K562 (cell line): ENCODE results near the gene ITGAL. TPM values are rescaled to one million over a fixed set of nuclear protein-coding genes. Genes with fewer than 3 reads are reported as not detected.

Experiments used
- CREB1 ChIP-seq, 2 experiments: sonication (generic) in 1 of 2; formaldehyde crosslinking in 1 of 2; IDR thresholded peaks; 2 replicates each; pipeline versions ENCODE4 v1.6.1 to v1.8.0; 2012 to 2022; ENCODE audit warnings: inconsistent platforms in 1 of 2, mild to moderate bottlenecking in 1 of 2, missing genetic modification reagents in 1 of 2, moderate library complexity in 1 of 2
- DIDO1 ChIP-seq: fragments of 450-650 bp; IDR thresholded peaks from 2 replicates; pipeline ENCODE4 v1.6.1; 2016; ENCODE audit warnings: low read depth, missing biosample characterization, missing genetic modification characterization
- JUND ChIP-seq, 2 experiments: IDR thresholded peaks; 2 replicates in 1 of 2; 3 replicates in 1 of 2; pipeline ENCODE4 v1.6.1; 2011; ENCODE audit warnings: borderline replicate concordance in 2 of 2, low read depth in 2 of 2, low read length in 2 of 2, improper control_type of control experiment in 1 of 2, missing biosample characterization in 1 of 2, missing genetic modification characterization in 1 of 2, missing genetic modification reagents in 1 of 2
- KLF10 ChIP-seq: fragments of 250-450 bp; sonication (Bioruptor Pico); IDR thresholded peaks from 2 replicates; pipeline ENCODE4 v1.6.1; 2021; ENCODE audit warnings: matching md5 sums
- POLR2G ChIP-seq: fragments of 200-400 bp; formaldehyde crosslinking; IDR thresholded peaks from 2 replicates; pipeline ENCODE4 v1.6.1; 2017; ENCODE audit warnings: low read depth, mild to moderate bottlenecking, antibody characterized with exemption, low read length, moderate library complexity
- PPARD ChIP-seq: fragments of 250-450 bp; sonication (Bioruptor Pico); IDR thresholded peaks from 2 replicates; pipeline ENCODE4 v1.8.0; 2022; ENCODE audit warnings: inconsistent platforms, mild to moderate bottlenecking, moderate library complexity
- RBM15 ChIP-seq: fragments of 200-400 bp; formaldehyde crosslinking; IDR thresholded peaks from 2 replicates; pipeline ENCODE4 v1.6.1; 2018; ENCODE audit warnings: mild to moderate bottlenecking, low read length, moderate library complexity; ENCODE audit not compliant: insufficient read depth
- RBM39 ChIP-seq: fragments of 200-400 bp; formaldehyde crosslinking; optimal IDR thresholded peaks from 2 replicates; pipeline ENCODE3; 2018; ENCODE audit warnings: low read depth, low read length
- RUNX1 ChIP-seq: sonication (generic); IDR thresholded peaks from 2 replicates; pipeline ENCODE4 v1.6.1; 2016; ENCODE audit warnings: antibody characterized with exemption, low read depth
- SNRNP70 ChIP-seq: fragments of 200-400 bp; formaldehyde crosslinking; optimal IDR thresholded peaks from 2 replicates; pipeline ENCODE3; 2017; ENCODE audit warnings: low read depth, low read length
- U2AF2 ChIP-seq: fragments of 200-400 bp; formaldehyde crosslinking; optimal IDR thresholded peaks from 2 replicates; pipeline ENCODE3; 2017; ENCODE audit warnings: low read depth, mild to moderate bottlenecking, low read length
- ZC3H8 ChIP-seq: fragments of 450-650 bp; IDR thresholded peaks from 2 replicates; pipeline ENCODE4 v1.6.1; 2017
- ZFPM2 ChIP-seq: fragments of 250-450 bp; sonication (Bioruptor Pico); IDR thresholded peaks from 2 replicates; pipeline ENCODE4 v1.5.1; 2022; ENCODE audit warnings: mild to moderate bottlenecking
- ZNF217 ChIP-seq: sonication (generic); formaldehyde crosslinking; IDR thresholded peaks from 2 replicates; pipeline ENCODE4 v1.8.0; 2022; ENCODE audit warnings: mild to moderate bottlenecking, missing genetic modification reagents
- ZNF766 ChIP-seq: fragments of 200-800 bp; sonication (Bioruptor generic); conservative IDR thresholded peaks from 2 replicates; pipeline ENCODE4 v1.6.1; 2016; ENCODE audit warnings: missing genetic modification characterization, missing compliant biosample characterization
- polyA plus RNA-seq, 8 experiments: library from polyadenylated mRNA; depleted of rRNA in 4 of 8; stranded (reverse) in 5 of 8; unstranded in 3 of 8; fragments of >200 nt; fragmentation: Nextera tagmentation in 2 of 8; fragmentation: Illumina TruSeq in 1 of 8; extraction: Ambion mirVana in 2 of 8; extraction: Trizol in 1 of 8; gene quantifications; 2 replicates each; pipeline versions ENCODE4 v1.2.1 to v1.2.3, GENCODE V29; 2011 to 2014; ENCODE audit warnings: inconsistent platforms in 1 of 8, missing spikeins in 1 of 8
- total RNA-seq, 7 experiments: library from RNA; depleted of rRNA in 6 of 7; stranded (reverse); fragments of >200 nt in 6 of 7; fragmentation: Illumina TruSeq in 2 of 7; extraction: Trizol in 2 of 7; gene quantifications; 2 replicates each; pipeline versions ENCODE4 v1.2.1 to v1.2.3, GENCODE V29; 2011 to 2021; ENCODE audit warnings: low replicate concordance in 1 of 7
- TF ChIP-seq, protein P1 (sequence below): fragments of 450-650 bp; IDR thresholded peaks from 2 replicates; pipeline ENCODE4 v1.6.1; 2016; ENCODE audit warnings: mild to moderate bottlenecking
- TF ChIP-seq, protein P2 (sequence below): fragments of 250-450 bp; sonication (Bioruptor Pico); IDR thresholded peaks from 2 replicates; pipeline ENCODE4 v1.4.0; 2020; ENCODE audit warnings: mild to moderate bottlenecking, moderate library complexity
- TF ChIP-seq, protein P3 (sequence below): fragments of 250-450 bp; sonication (Bioruptor Pico); IDR thresholded peaks from 2 replicates; pipeline ENCODE4 v1.8.0; 2021; ENCODE audit warnings: borderline replicate concordance, mild to moderate bottlenecking, moderate library complexity; ENCODE audit not compliant: poor library complexity, severe bottlenecking
- TF ChIP-seq, protein P4 (sequence below), 3 experiments: fragments of 200-800 bp in 1 of 3; sonication (Bioruptor generic) in 1 of 3; sonication (generic) in 1 of 3; formaldehyde crosslinking in 1 of 3; IDR thresholded peaks; 2 replicates each; pipeline versions ENCODE4 v1.6.1 to v1.8.0; 2016 to 2022; ENCODE audit warnings: mild to moderate bottlenecking in 2 of 3, missing compliant biosample characterization in 2 of 3, missing genetic modification characterization in 2 of 3, missing genetic modification reagents in 1 of 3

The ITGAL gene
- total and polyA plus RNA-seq, 9 of the 15 experiments (the other 6 are each of a cell fraction or from before 2014, with no cell fraction given), result 0.01 to 0.53 TPM; not detected in 7

DNA sequence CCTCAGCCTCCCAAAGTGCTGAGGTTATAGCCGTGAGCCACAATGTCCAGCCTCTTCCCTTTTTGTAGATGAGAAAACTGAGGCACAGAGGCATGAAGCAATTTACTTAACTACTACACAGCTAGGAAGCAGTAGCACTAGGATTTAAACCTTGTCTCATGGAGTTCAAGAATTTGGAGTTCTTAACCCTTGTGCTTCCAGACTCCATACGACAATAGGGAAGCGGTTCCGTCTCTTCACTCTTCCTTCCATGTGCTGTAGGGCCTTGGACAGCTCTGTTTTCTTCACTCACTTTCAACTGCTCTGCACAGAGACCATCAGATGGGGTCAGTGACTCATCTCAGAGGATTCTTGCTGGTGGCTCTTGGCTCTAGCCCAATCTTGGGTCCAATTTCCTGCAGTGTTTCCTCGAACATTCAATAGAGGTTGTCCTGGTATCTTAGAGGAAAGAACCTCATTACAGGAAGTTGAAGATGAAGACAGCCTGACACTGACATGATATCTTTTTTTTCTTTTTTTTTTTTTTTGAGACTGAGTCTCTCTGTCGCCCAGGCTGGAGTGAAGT lies 19.3 kb downstream of the ITGAL start (continued):
- TF ChIP-seq ZNF766 (CRISPR knock-in tag), result peak; percentile 87
- no peak for TF ChIP-seq POLR2G
- no peak for TF ChIP-seq ZC3H8
- no peak for TF ChIP-seq DIDO1 (tag)
- TF ChIP-seq RUNX1, result no peak
- no peak for TF ChIP-seq KLF10 (CRISPR knock-in tag)
- TF ChIP-seq JUND (IDR thresholded peaks at IDR 0.05; ENCODE audit: borderline replicate concordance, low read depth, low read length), result peak; percentile 96
- peak; percentile 94; the same call in 2 of the 3 replicates for TF ChIP-seq JUND (tag; IDR thresholded peaks at IDR 0.05; ENCODE audit: borderline replicate concordance, low read depth, low read length)
- TF ChIP-seq ZNF217 (CRISPR knock-in tag), result no peak
- TF ChIP-seq, protein P1, sequence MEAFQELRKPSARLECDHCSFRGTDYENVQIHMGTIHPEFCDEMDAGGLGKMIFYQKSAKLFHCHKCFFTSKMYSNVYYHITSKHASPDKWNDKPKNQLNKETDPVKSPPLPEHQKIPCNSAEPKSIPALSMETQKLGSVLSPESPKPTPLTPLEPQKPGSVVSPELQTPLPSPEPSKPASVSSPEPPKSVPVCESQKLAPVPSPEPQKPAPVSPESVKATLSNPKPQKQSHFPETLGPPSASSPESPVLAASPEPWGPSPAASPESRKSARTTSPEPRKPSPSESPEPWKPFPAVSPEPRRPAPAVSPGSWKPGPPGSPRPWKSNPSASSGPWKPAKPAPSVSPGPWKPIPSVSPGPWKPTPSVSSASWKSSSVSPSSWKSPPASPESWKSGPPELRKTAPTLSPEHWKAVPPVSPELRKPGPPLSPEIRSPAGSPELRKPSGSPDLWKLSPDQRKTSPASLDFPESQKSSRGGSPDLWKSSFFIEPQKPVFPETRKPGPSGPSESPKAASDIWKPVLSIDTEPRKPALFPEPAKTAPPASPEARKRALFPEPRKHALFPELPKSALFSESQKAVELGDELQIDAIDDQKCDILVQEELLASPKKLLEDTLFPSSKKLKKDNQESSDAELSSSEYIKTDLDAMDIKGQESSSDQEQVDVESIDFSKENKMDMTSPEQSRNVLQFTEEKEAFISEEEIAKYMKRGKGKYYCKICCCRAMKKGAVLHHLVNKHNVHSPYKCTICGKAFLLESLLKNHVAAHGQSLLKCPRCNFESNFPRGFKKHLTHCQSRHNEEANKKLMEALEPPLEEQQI, result no peak
- TF ChIP-seq, protein P2, sequence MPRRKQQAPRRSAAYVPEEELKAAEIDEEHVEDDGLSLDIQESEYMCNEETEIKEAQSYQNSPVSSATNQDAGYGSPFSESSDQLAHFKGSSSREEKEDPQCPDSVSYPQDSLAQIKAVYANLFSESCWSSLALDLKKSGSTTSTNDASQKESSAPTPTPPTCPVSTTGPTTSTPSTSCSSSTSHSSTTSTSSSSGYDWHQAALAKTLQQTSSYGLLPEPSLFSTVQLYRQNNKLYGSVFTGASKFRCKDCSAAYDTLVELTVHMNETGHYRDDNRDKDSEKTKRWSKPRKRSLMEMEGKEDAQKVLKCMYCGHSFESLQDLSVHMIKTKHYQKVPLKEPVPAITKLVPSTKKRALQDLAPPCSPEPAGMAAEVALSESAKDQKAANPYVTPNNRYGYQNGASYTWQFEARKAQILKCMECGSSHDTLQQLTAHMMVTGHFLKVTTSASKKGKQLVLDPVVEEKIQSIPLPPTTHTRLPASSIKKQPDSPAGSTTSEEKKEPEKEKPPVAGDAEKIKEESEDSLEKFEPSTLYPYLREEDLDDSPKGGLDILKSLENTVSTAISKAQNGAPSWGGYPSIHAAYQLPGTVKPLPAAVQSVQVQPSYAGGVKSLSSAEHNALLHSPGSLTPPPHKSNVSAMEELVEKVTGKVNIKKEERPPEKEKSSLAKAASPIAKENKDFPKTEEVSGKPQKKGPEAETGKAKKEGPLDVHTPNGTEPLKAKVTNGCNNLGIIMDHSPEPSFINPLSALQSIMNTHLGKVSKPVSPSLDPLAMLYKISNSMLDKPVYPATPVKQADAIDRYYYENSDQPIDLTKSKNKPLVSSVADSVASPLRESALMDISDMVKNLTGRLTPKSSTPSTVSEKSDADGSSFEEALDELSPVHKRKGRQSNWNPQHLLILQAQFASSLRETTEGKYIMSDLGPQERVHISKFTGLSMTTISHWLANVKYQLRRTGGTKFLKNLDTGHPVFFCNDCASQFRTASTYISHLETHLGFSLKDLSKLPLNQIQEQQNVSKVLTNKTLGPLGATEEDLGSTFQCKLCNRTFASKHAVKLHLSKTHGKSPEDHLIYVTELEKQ, result no peak
- no peak for TF ChIP-seq SNRNP70
- TF ChIP-seq, protein P3, sequence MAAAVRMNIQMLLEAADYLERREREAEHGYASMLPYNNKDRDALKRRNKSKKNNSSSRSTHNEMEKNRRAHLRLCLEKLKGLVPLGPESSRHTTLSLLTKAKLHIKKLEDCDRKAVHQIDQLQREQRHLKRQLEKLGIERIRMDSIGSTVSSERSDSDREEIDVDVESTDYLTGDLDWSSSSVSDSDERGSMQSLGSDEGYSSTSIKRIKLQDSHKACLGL (CRISPR knock-in tag), result no peak
- TF ChIP-seq, protein P4, sequence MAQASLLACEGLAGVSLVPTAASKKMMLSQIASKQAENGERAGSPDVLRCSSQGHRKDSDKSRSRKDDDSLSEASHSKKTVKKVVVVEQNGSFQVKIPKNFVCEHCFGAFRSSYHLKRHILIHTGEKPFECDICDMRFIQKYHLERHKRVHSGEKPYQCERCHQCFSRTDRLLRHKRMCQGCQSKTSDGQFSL (CRISPR knock-in tag; IDR thresholded peaks at IDR 0.05), result no peak
- TF ChIP-seq, protein P4 (tag; IDR thresholded peaks at IDR 0.05), result no peak
- no peak for TF ChIP-seq CREB1 (IDR thresholded peaks at IDR 0.05)
- TF ChIP-seq CREB1 (CRISPR knock-in tag; IDR thresholded peaks at IDR 0.05), result no peak
- no peak for TF ChIP-seq PPARD (CRISPR knock-in tag)
- TF ChIP-seq ZFPM2, result no peak
- no peak for TF ChIP-seq U2AF2
- TF ChIP-seq RBM15, result no peak
- no peak for TF ChIP-seq RBM39
